T-cell (primary cell): ENCODE measurements around the gene INTS6. TPM values are rescaled to one million over a fixed set of nuclear protein-coding genes. Genes with fewer than 3 reads are reported as not detected.
"Not testable (repeated sequence)": the region's sequence is repeated elsewhere in the genome, so short reads cannot be mapped to it uniquely, and the experiment has no call there.

Source experiments
- ATAC-seq, 4 experiments: fragments of 200-7000 bp in 3 of 4; fragments of 150-1000 bp in 1 of 4; cut with Tn5 transposase; replicated peaks in 1 of 4; 1 replicate in 3 of 4; 2 replicates in 1 of 4; pipeline ENCODE4 v1.10.0; 2021; ENCODE audit warnings: moderate library complexity in 3 of 4, mild to moderate bottlenecking in 2 of 4, moderate number of reproducible peaks in 1 of 4
- CTCF ChIA-PET, 2 donors: fragments of 300-600 bp; sonication (Branson Sonifier 250); formaldehyde crosslinking; loops; one replicate each; lab custom pipeline; 2022; ENCODE audit warnings: antibody characterized with exemption in 2 of 2; lab: Charles Lee
- POLR2A ChIA-PET, 2 donors: fragments of 300-600 bp; sonication (Branson Sonifier 250); formaldehyde crosslinking; loops; one replicate each; lab custom pipeline; 2022; ENCODE audit warnings: antibody characterized with exemption in 2 of 2; lab: Charles Lee
- DNase-seq, 35 experiments: peaks; one replicate each; pipeline versions ENCODE4 v3.0.0 to v3.0.0-alpha.2; 2013 to 2023
- H3K27ac ChIP-seq: one replicate; pipeline ENCODE4 v1.5.1; 2013; ENCODE audit warnings: low read length
- H3K27me3 ChIP-seq, 2 experiments: replicated peaks in 1 of 2; 1 replicate in 1 of 2; 2 replicates in 1 of 2; pipeline versions ENCODE4 v1.6.1 to v1.7.0; 2013; ENCODE audit warnings: low read length in 1 of 2, mixed read lengths in 1 of 2; ENCODE audit not compliant: control insufficient read depth in 2 of 2, insufficient read depth in 2 of 2; ENCODE audit errors: extremely low read depth in 1 of 2
- H3K36me3 ChIP-seq, 2 donors: 1 replicate in 1 of 2; 2 replicates in 1 of 2; pipeline versions ENCODE4 v1.6.1 to v1.7.0; 2013; ENCODE audit warnings: low read length in 1 of 2; ENCODE audit not compliant: control insufficient read depth in 2 of 2, insufficient read depth in 1 of 2; ENCODE audit errors: extremely low read depth in 1 of 2
- H3K4me1 ChIP-seq, 2 experiments: 1 replicate in 1 of 2; 2 replicates in 1 of 2; pipeline versions ENCODE4 v1.6.1 to v1.7.0; 2013; ENCODE audit warnings: low read length in 2 of 2, mixed read lengths in 1 of 2; ENCODE audit not compliant: insufficient read depth in 2 of 2, control insufficient read depth in 1 of 2; ENCODE audit errors: extremely low read depth in 1 of 2
- H3K4me3 ChIP-seq, 2 donors: 1 replicate in 1 of 2; 2 replicates in 1 of 2; pipeline versions ENCODE4 v1.5.1 to v1.7.0; 2013; ENCODE audit warnings: mild to moderate bottlenecking in 2 of 2, low read length in 1 of 2, moderate library complexity in 1 of 2; ENCODE audit not compliant: control insufficient read depth in 1 of 2; ENCODE audit errors: extremely low read depth in 1 of 2
- H3K9me3 ChIP-seq: 2 replicates; pipeline ENCODE4 v1.7.0; 2013
- H3K27ac Mint-ChIP-seq, 2 donors: one replicate each; pipeline ENCODE4 v1.8.0; 2020 to 2021; ENCODE audit warnings: mild to moderate bottlenecking in 2 of 2, mixed read lengths in 2 of 2
- H3K27me3 Mint-ChIP-seq, 2 donors: one replicate each; pipeline ENCODE4 v1.8.0; 2021 to 2022; ENCODE audit warnings: mixed read lengths in 2 of 2
- H3K36me3 Mint-ChIP-seq: one replicate; pipeline ENCODE4 v1.8.0; 2021; ENCODE audit warnings: mixed read lengths
- H3K4me1 Mint-ChIP-seq, 3 donors: one replicate each; pipeline ENCODE4 v1.8.0; 2020 to 2022; ENCODE audit warnings: mixed read lengths in 3 of 3, mild to moderate bottlenecking in 1 of 3
- H3K4me3 Mint-ChIP-seq, 3 donors: one replicate each; pipeline ENCODE4 v1.8.0; 2020 to 2022; ENCODE audit warnings: mild to moderate bottlenecking in 3 of 3, mixed read lengths in 3 of 3, moderate library complexity in 3 of 3
- H3K9me3 Mint-ChIP-seq, 3 donors: one replicate each; pipeline ENCODE4 v1.8.0; 2020 to 2022; ENCODE audit warnings: mixed read lengths in 3 of 3
- WGBS: methylation state at CpG from one replicate; pipeline ENCODE4 v1.1.5; 2013; ENCODE audit warnings: missing lambda C conversion rate; ENCODE audit not compliant: insufficient coverage; 5-methylcytosine and 5-hydroxymethylcytosine counted together
- total RNA-seq, 35 experiments: library from RNA in 6 of 35; stranded (reverse) in 6 of 35; fragments of 120-200 nt in 1 of 35; gene quantifications; one replicate each; pipeline versions ENCODE4 v1.2.1 to v1.2.4 and lab custom pipeline; 2013 to 2026

INTS6 gene
- total RNA-seq, 5 donors from 2014 or later (not counting 1 experiment from before 2014, with no cell fraction given) = 50.0 to 77.9 (median 58.7) TPM

GRCh38 chr13:51415339-51415738 is 37.5 kb downstream of the INTS6 start:
- H3K4me3 ChIP-seq, ATAC-seq, H3K36me3 ChIP-seq, DNase-seq, H3K27me3 ChIP-seq, H3K27me3 Mint-ChIP-seq, H3K9me3 ChIP-seq, H3K27ac ChIP-seq, H3K4me3 Mint-ChIP-seq: not testable (repeated sequence)
- H3K36me3 Mint-ChIP-seq = peaks cover 69% of the 10 kb centered on the region
- peaks cover 5 to 16% (median 9%) of the 10 kb centered on the region in 3 donors for H3K9me3 Mint-ChIP-seq
- no CpG with 5 or more reads among the region's 1 CpG for WGBS
- H3K4me1 ChIP-seq = peaks cover 0 to 28% of the 10 kb centered on the region in 2 experiments
- ChIA-PET POLR2A (interaction anchor here in 1 of 2 donors (0.7 kb wide), 2 partner anchors 26 to 36 kb away, joined by 3 read pairs; no protein-coding TSS in a partner anchor), CTCF (interaction anchor here in 1 of 2 donors (0.7 kb wide), 1 partner anchor 417 kb away, joined by 3 read pairs; no protein-coding TSS in a partner anchor)
- H3K4me1 Mint-ChIP-seq = peaks cover 48 to 67% (median 58%) of the 10 kb centered on the region in 3 donors
- peak overlapping the region in 1 of 2 donors; percentile 71 for H3K27ac Mint-ChIP-seq

- Histone ChIP-seq H3K4me3 (no peak overlapping the region), H3K4me1 (peaks cover 0 to 13% of the 10 kb centered on the region in 2 experiments), H3K36me3 (peaks cover 0 to 9% of the 10 kb centered on the region in 2 donors), H3K27ac (no peak overlapping the region), H3K9me3 (no peaks in the 10 kb centered on the region), H3K27me3 (no peaks in the 10 kb centered on the region)
- no peak for DNase-seq
- no CpG with 5 or more reads among the region's 3 CpGs for WGBS
- Mint-ChIP-seq H3K4me1 (peaks cover 45 to 62% (median 56%) of the 10 kb centered on the region in 3 donors), H3K4me3 (no peak overlapping the region), H3K27ac (no peak overlapping the region), H3K9me3 (peaks cover 5 to 16% (median 9%) of the 10 kb centered on the region in 3 donors), H3K27me3 (no peaks in the 10 kb centered on the region), H3K36me3 (peaks cover 63% of the 10 kb centered on the region)
- ATAC-seq = no peak
- CTCF ChIA-PET = no interaction called here
- POLR2A ChIA-PET = no interaction called here
Measured at GRCh38 chr13:51412431-51412830, 40.4 kb downstream of the INTS6 start.

- H3K36me3 ChIP-seq = peaks cover 0 to 2% of the 10 kb centered on the region in 2 donors
- no peak overlapping the region for H3K4me3 ChIP-seq
- H3K9me3 ChIP-seq = no peaks in the 10 kb centered on the region
- no peak for ATAC-seq
- POLR2A ChIA-PET = no interaction called here
- peaks cover 68 to 72% (median 69%) of the 10 kb centered on the region in 3 donors for H3K4me1 Mint-ChIP-seq
- H3K27ac ChIP-seq = no peak overlapping the region
- no peaks in the 10 kb centered on the region for H3K4me1 ChIP-seq
- no peak overlapping the region for H3K27ac Mint-ChIP-seq
- CTCF ChIA-PET = interaction anchor here in 1 of 2 donors (0.6 kb wide), 1 partner anchor 1772 kb away, joined by 3 read pairs; no protein-coding TSS in a partner anchor
- no peak for DNase-seq
- no CpG with 5 or more reads among the region's 2 CpGs for WGBS
- H3K27me3 ChIP-seq = no peaks in the 10 kb centered on the region
- H3K4me3 Mint-ChIP-seq = no peak overlapping the region
- no peaks in the 10 kb centered on the region for H3K9me3 Mint-ChIP-seq
- H3K27me3 Mint-ChIP-seq = no peaks in the 10 kb centered on the region
- H3K36me3 Mint-ChIP-seq = peaks cover 46% of the 10 kb centered on the region
Measured at GRCh38 chr13:51405176-51405575, 47.7 kb downstream of the INTS6 start.

- Histone ChIP-seq H3K36me3 (peaks cover 0 to 11% of the 10 kb centered on the region in 2 donors), H3K4me1 (no peaks in the 10 kb centered on the region), H3K4me3 (no peak overlapping the region), H3K9me3 (no peaks in the 10 kb centered on the region), H3K27ac (no peak overlapping the region), H3K27me3 (no peaks in the 10 kb centered on the region)
- ATAC-seq = no peak
- Mint-ChIP-seq H3K4me1 (peaks cover 65 to 70% (median 68%) of the 10 kb centered on the region in 3 donors), H3K27me3 (no peaks in the 10 kb centered on the region), H3K36me3 (peaks cover 28% of the 10 kb centered on the region), H3K27ac (no peak overlapping the region), H3K9me3 (no peaks in the 10 kb centered on the region), H3K4me3 (no peak overlapping the region)
- 100% methylated on average over 2 of the region's 6 CpGs for WGBS
- POLR2A ChIA-PET = interaction anchor here (0.6 to 0.7 kb wide), 3 partner anchors 14 to 400 kb away, joined by 4 read pairs; no protein-coding TSS in a partner anchor
- CTCF ChIA-PET = interaction anchor here (0.5 to 0.8 kb wide), 2 partner anchors 10 to 13 kb away, joined by 3 read pairs; no protein-coding TSS in a partner anchor
- no peak for DNase-seq
Measured at GRCh38 chr13:51397262-51397941, 55.4 kb downstream of the INTS6 start.

GRCh38 chr13:51396352-51396751 is 56.5 kb downstream of the INTS6 start:
- Histone ChIP-seq H3K27me3 (no peaks in the 10 kb centered on the region), H3K27ac (no peak overlapping the region), H3K36me3 (peaks cover 0 to 11% of the 10 kb centered on the region in 2 donors), H3K4me3 (no peak overlapping the region), H3K9me3 (no peaks in the 10 kb centered on the region), H3K4me1 (no peaks in the 10 kb centered on the region)
- no peak overlapping the region for H3K4me3 Mint-ChIP-seq
- ChIA-PET CTCF (no interaction called here), POLR2A (interaction anchor here in 1 of 2 donors (0.7 kb wide), 1 partner anchor 42 kb away, joined by 3 read pairs; no protein-coding TSS in a partner anchor)
- no peaks in the 10 kb centered on the region for H3K9me3 Mint-ChIP-seq
- H3K27me3 Mint-ChIP-seq = no peaks in the 10 kb centered on the region
- ATAC-seq = no peak
- peak overlapping the region; percentile 5 to 29 for H3K27ac Mint-ChIP-seq
- no peak for DNase-seq
- no CpG with 5 or more reads among the region's 2 CpGs for WGBS
- H3K36me3 Mint-ChIP-seq = peaks cover 31% of the 10 kb centered on the region
- H3K4me1 Mint-ChIP-seq = peaks cover 64 to 68% (median 67%) of the 10 kb centered on the region in 3 donors

GRCh38 chr13:51394724-51395123 is 58.1 kb downstream of the INTS6 start:
- no peaks in the 10 kb centered on the region for H3K9me3 ChIP-seq
- peaks cover 0 to 9% of the 10 kb centered on the region in 2 donors for H3K36me3 ChIP-seq
- no peaks in the 10 kb centered on the region for H3K27me3 ChIP-seq
- H3K4me3 ChIP-seq = no peak overlapping the region
- Mint-ChIP-seq H3K27ac (no peak overlapping the region), H3K4me1 (peaks cover 52 to 55% (median 54%) of the 10 kb centered on the region in 3 donors), H3K9me3 (no peaks in the 10 kb centered on the region), H3K4me3 (no peak overlapping the region), H3K27me3 (no peaks in the 10 kb centered on the region), H3K36me3 (peaks cover 23% of the 10 kb centered on the region)
- CTCF ChIA-PET = interaction anchor here in 1 of 2 donors (0.6 to 1.3 kb wide), 3 partner anchors 41 to 621 kb away, joined by 3 read pairs; no protein-coding TSS in a partner anchor
- no peaks in the 10 kb centered on the region for H3K4me1 ChIP-seq
- POLR2A ChIA-PET = interaction anchor here in 1 of 2 donors (0.6 kb wide), 1 partner anchor 12 kb away, joined by 3 read pairs; no protein-coding TSS in a partner anchor
- ATAC-seq (no peak), DNase-seq (no peak)
- no peak overlapping the region for H3K27ac ChIP-seq
